Activated CD4-positive, alpha-beta T cell treated with anti-CD3 and anti-CD28 coated beads, Interleukin-2, amount 10 ng/mL, durations not matched to agents 24 days and 14 days (primary cell): ENCODE measurements around the gene TMEM163. TPM values are rescaled to one million over a fixed set of nuclear protein-coding genes. Genes with fewer than 3 reads are reported as not detected.
"Not testable (repeated sequence)": the region's sequence is repeated elsewhere in the genome, so short reads cannot be mapped to it uniquely, and the experiment has no call there.

Experiments
- DNase-seq: peaks from one replicate; pipeline ENCODE4 v3.0.0; 2022
- H3K27ac Mint-ChIP-seq: one replicate; pipeline ENCODE4 v1.8.0; 2022; ENCODE audit warnings: mild to moderate bottlenecking, mixed read lengths
- H3K27me3 Mint-ChIP-seq: one replicate; pipeline ENCODE4 v1.8.0; 2022; ENCODE audit warnings: mixed read lengths
- H3K36me3 Mint-ChIP-seq: one replicate; pipeline ENCODE4 v1.8.0; 2022; ENCODE audit warnings: low read depth, mild to moderate bottlenecking, mixed read lengths
- H3K4me1 Mint-ChIP-seq: one replicate; pipeline ENCODE4 v1.8.0; 2021; ENCODE audit warnings: mixed read lengths
- H3K4me3 Mint-ChIP-seq: one replicate; pipeline ENCODE4 v1.8.0; 2022; ENCODE audit warnings: mild to moderate bottlenecking, moderate library complexity, mixed read lengths
- H3K9me3 Mint-ChIP-seq: one replicate; pipeline ENCODE4 v1.8.0; 2021; ENCODE audit warnings: mixed read lengths
- intact Hi-C: fragments of 100-400 bp; cut with micrococcal nuclease; formaldehyde crosslinking; loops from one replicate; pipeline ENCODE4 v1.15.1; 2023
- total RNA-seq: library from RNA; stranded (reverse); gene quantifications from 2 replicates; pipeline ENCODE4 v1.2.3, GENCODE V29; 2022

Gene TMEM163
- total RNA-seq, result 0.23 TPM in 1 of 2 replicates, not detected in the other

DNA sequence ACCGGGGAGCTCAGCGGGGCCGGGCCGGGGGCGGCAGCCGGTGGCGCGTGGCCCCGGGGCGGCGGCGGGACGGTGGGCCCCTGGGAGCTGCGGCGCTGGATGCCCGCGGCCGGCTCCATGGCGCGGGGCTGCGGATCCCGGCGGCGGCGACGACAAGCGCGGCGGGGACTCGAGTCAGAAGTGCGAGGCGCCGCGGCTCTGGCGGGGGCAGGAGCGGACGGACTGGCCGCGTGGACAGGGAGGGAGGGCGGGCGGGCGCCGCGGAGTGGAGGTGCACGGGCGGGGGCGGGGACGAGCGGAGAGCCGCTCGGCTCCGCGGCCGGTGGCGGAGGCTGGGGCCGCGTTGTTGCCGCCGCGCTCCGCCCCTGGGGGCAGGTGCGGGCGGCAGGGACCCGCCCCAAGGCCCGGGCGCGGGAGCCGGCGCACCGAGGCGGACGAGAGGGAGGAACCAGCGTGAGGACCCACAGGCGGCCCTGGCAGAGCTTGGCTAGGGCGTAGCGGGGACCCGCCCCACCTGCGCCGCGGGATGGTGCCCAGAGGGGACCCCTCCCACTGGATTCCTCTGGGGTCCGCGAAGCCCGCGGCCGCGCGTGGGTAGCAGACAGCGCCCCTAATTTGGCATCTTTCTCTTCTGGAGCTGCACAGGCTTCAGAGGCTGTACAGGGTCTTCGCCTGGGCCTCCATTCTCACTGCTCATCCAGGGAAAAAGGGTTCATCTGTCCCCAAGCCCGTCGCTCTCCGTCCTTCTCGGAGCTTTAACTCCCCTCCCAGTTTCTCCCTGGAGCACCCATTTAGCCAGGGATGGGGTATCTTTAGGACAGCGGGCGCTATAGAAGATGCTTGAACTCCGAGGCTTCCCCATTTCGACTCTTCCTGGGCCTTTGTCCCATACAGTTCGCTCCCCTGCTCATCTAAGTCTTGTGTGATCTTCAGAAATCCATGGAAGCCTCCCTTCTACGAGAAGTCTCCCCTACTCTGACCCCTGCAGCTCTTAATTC is at the start of gene TMEM163:
Gene TMEM163 (minus strand): TSS at position 184 of the 998 bp plus-strand sequence.
- no peaks in the 10 kb centered on the region for H3K36me3 Mint-ChIP-seq
- H3K4me3 Mint-ChIP-seq, result peak within 1 kb of the TSS; percentile 71
- no peaks in the 10 kb centered on the region for H3K9me3 Mint-ChIP-seq
- intact Hi-C loops, result loop anchor here (2.0 to 5.0 kb wide), 2 partner anchors 37 to 200 kb away; partner anchors contain the start of gene CCNT2
- peaks cover 75% of the 10 kb centered on the region for H3K27me3 Mint-ChIP-seq
- DNase-seq, result peak; percentile 76
- peaks cover 9% of the 10 kb centered on the region for H3K4me1 Mint-ChIP-seq
- H3K27ac Mint-ChIP-seq, result peak within 1 kb of the TSS; percentile 19

DNA sequence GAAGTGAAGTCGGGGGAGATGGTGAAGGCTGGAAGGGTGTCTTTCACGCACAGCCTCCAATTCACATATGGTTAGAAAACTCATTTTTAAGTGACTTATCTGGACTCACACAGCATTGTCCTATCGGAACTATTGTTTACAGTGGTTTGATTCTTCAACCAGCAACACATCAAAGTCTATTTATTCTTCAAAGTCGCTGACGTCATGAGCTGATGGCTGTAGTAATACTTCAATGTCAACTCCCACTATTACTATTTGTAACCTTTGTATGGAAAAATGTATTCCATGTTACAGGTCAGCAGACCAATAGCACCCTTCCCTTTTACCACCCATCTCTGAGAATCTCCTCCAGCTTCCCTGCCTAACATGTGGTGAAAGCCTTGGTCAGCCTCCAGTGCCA is 47.8 kb upstream of the TMEM163 start:
- Mint-ChIP-seq H3K4me1 (no peaks in the 10 kb centered on the region), H3K4me3 (no peak overlapping the region), H3K9me3 (peaks cover 3% of the 10 kb centered on the region), H3K27ac (no peak overlapping the region), H3K27me3 (peaks cover 6% of the 10 kb centered on the region), H3K36me3 (no peaks in the 10 kb centered on the region)
- no peak for DNase-seq
- intact Hi-C loops, result no loop called here

DNA sequence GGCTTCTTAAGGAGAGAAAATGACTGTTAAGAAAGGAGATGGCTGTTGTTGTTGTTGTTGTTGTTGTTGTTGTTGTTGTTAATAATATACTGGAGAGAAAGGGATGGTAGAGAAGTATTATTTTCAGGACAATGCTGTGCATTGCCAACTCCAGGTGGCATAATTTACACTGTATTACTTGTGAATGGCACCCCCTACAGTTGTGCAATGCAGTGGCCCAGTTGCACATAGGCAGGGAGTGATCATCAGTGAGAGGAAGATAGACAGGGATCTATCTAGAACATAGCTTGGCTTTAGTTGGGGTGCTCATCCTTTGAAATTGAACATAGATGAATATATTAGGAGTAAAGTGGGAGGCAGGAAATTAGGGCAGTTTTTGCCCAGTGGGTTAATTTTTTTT is 47.2 kb upstream of the TMEM163 start:
- no peak overlapping the region for H3K4me3 Mint-ChIP-seq
- H3K27me3 Mint-ChIP-seq, result peaks cover 6% of the 10 kb centered on the region
- H3K9me3 Mint-ChIP-seq, result peaks cover 3% of the 10 kb centered on the region
- no peaks in the 10 kb centered on the region for H3K36me3 Mint-ChIP-seq
- H3K27ac Mint-ChIP-seq, result no peak overlapping the region
- intact Hi-C loops, result no loop called here
- DNase-seq, result no peak
- no peaks in the 10 kb centered on the region for H3K4me1 Mint-ChIP-seq

DNA sequence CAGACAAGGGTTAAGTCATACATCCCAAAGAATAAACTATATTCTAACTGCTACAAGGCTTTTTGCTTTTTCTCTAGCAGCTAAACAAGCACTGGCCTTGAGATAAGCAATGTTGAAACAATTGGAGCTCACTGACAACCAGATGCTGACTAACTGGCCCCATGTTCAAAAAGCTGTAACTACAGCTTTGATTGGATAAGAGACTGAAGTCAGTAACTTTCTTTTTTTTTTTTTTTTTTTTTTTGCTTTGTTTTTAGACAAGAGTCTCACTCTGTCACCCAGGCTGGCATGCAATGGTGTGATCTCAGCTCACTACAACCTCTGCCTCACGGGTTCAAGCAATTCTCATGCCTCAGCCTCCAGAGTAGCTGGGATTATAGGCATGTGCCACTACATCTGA is 45.4 kb upstream of the TMEM163 start:
- Mint-ChIP-seq H3K9me3 (no peaks in the 10 kb centered on the region), H3K4me3 (no peak overlapping the region), H3K4me1 (no peaks in the 10 kb centered on the region), H3K27me3 (peaks cover 6% of the 10 kb centered on the region), H3K36me3 (no peaks in the 10 kb centered on the region), H3K27ac (no peak overlapping the region)
- no peak for DNase-seq
- intact Hi-C loops, result no loop called here

DNA sequence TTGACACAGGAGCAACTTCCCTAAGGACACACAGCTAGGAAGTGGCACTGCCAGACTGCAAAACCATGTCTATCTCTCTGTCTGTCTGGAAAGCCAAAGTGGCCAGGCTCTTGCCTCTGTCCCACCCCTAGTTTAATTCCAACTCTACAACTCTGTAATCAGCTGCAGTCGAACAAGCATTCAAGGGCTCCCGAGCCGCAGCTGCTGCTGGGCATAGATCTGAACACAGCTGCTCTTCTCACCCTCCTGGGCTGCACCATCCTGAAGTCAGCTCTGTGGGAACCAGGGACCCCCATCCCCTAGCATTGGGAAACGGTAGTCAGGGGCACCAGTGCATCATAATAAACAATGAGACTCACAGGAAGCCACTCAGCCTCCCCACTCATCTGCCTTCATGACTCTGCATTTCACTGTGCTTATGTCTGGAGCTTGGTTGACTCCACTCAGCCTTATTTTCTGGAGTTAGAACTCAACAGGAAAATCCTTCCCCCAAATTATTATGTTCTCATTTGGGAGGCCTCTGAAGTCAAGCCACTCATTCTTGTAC is 44.4 kb upstream of the TMEM163 start:
- no peaks in the 10 kb centered on the region for H3K36me3 Mint-ChIP-seq
- no peaks in the 10 kb centered on the region for H3K4me1 Mint-ChIP-seq
- no peak overlapping the region for H3K27ac Mint-ChIP-seq

DNA sequence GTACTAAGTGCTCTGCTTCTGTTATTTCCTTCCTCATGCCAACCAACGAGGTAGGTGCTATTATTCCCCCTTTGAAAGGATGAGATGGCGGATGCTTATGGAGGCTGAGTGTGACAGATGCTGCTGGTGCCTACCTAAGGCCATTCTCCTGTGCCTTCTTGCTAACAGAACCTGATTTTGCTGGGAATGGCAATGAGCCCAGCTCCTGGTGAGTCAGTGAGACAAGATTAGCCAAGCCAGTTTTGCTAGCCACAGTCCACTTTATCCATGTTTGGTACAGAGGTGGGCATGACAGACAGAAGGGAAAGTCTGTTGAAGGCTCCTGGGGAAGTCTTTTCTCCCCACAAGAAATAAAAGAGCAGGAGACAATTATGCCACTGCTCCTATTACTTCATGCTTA is 43.7 kb upstream of the TMEM163 start:
- no peak overlapping the region for H3K4me3 Mint-ChIP-seq
- no peak overlapping the region for H3K27ac Mint-ChIP-seq
- peaks cover 13% of the 10 kb centered on the region for H3K27me3 Mint-ChIP-seq
- intact Hi-C loops, result no loop called here
- no peaks in the 10 kb centered on the region for H3K36me3 Mint-ChIP-seq
- H3K4me1 Mint-ChIP-seq, result no peaks in the 10 kb centered on the region
- no peak for DNase-seq
- no peaks in the 10 kb centered on the region for H3K9me3 Mint-ChIP-seq

More for the DNA sequence above, 44.4 kb upstream of the TMEM163 start:
- Mint-ChIP-seq H3K4me3 (no peak overlapping the region), H3K9me3 (no peaks in the 10 kb centered on the region), H3K27me3 (peaks cover 8% of the 10 kb centered on the region)
- DNase-seq, result no peak
- intact Hi-C loops, result no loop called here

DNA sequence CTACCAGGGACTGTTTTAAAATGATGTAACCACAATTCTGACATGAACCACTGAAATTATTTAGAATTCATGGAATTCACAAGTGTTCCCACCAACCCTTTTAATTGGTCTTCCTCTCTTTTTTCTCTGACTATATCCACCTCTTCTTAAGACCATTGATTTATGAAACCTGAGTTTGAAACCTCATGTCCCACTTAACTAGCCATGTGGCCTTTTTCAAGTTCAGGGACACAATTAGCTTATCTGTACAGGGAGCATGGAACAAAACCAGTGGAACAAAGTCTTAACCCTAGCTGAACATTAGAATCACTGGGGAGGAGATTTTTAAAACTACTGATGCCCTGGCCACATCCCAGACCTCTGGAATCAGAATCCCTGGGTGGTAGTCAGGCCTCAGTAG is 41.6 kb upstream of the TMEM163 start:
- Mint-ChIP-seq H3K36me3 (no peaks in the 10 kb centered on the region), H3K4me3 (no peak overlapping the region), H3K9me3 (no peaks in the 10 kb centered on the region), H3K4me1 (no peaks in the 10 kb centered on the region), H3K27ac (no peak overlapping the region), H3K27me3 (peaks cover 12% of the 10 kb centered on the region)
- DNase-seq, result no peak
- intact Hi-C loops, result no loop called here

DNA sequence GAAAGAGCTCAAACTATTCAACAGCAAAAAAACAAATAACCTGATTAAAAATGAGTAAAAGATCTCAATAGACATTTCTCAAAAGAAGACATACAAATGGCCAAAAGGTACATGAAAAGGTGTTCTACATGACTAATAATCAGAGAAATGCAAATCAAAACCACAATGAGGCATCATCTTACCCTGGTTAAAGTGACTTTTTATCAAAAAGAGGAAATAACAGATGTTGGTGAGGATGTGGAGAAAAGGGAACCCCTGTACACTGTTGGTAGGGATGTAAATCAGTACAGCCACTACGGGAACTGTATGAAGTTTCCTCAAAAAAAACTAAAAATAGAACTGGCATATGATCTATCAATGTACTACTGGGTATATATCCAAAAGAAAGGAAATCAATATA is 39.8 kb upstream of the TMEM163 start:
- Mint-ChIP-seq H3K9me3 (no peaks in the 10 kb centered on the region), H3K4me3 (no peak overlapping the region), H3K27ac (no peak overlapping the region), H3K4me1 (no peaks in the 10 kb centered on the region), H3K27me3 (peaks cover 16% of the 10 kb centered on the region), H3K36me3 (no peaks in the 10 kb centered on the region)
- intact Hi-C loops, result no loop called here
- no peak for DNase-seq

DNA sequence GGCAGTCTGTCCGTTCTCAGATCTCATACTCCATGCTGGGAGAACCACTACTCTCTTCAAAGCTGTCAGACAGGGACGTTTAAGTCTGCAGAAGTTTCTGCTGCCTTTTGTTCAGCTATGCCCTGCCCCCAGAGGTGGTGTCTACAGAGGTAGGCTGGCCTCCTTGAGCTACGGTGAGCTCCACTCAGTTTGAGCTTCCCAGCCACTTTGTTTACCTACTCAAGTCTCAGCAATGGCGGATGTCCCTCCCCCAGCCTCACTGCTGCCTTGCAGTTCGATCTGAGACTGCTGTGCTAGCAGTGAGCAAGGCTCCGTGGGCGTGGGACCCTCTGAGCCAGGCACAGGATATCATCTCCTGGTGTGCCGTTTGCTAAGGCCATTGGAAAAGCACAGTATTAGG is 33.2 kb upstream of the TMEM163 start:
- H3K27me3 Mint-ChIP-seq, result peaks cover 25% of the 10 kb centered on the region
- DNase-seq, H3K27ac Mint-ChIP-seq, intact Hi-C loops, H3K9me3 Mint-ChIP-seq, H3K4me1 Mint-ChIP-seq, H3K36me3 Mint-ChIP-seq, H3K4me3 Mint-ChIP-seq: not testable (repeated sequence)

DNA sequence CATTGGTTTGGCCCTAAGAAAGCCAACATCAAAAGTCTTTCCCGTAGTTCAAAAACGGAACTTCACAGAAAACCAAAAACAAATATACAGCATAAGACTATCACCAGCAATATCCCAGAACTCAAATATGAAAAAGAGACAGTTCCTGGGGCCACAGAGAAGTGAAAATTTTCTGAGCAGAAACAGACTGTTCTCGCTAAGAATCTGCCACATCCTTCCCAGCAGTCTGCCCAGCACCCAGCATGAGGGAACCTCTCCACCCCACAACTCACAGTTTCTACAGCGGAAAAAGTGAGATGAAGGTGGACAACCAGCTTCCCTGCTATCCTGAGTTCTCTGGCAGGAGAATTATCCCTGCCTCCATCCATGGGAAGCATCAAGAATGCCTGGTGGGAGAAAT is 26.7 kb upstream of the TMEM163 start:
- H3K4me3 Mint-ChIP-seq, result no peak overlapping the region
- H3K36me3 Mint-ChIP-seq, result no peaks in the 10 kb centered on the region
- intact Hi-C loops, result no loop called here
- no peak for DNase-seq
- no peaks in the 10 kb centered on the region for H3K9me3 Mint-ChIP-seq
- H3K4me1 Mint-ChIP-seq, result peaks cover 3% of the 10 kb centered on the region
- H3K27me3 Mint-ChIP-seq, result peaks cover 26% of the 10 kb centered on the region
- no peak overlapping the region for H3K27ac Mint-ChIP-seq

DNA sequence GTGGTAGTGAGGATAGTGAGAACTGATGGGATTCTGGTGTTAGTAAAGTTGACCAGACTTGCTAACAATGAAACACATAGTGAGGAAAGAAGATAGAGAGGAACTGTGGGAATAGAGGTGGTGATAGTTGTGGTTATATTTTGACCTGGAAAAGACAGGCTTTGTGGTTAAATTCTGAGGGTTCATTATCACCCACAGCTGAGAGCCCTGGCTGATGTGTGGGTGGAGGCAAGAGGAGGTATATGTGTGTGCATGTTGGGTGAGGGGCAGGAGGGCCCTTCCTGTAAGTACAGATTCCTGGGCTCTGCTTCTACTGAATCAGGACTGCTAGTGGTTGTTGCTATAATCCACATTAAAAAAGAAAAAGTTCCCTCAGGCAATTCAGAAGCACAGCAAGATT is 26.2 kb upstream of the TMEM163 start:
- Mint-ChIP-seq H3K36me3 (no peaks in the 10 kb centered on the region), H3K4me3 (no peak overlapping the region), H3K27ac (no peak overlapping the region), H3K9me3 (no peaks in the 10 kb centered on the region), H3K27me3 (peaks cover 26% of the 10 kb centered on the region), H3K4me1 (peaks cover 3% of the 10 kb centered on the region)
- intact Hi-C loops, result no loop called here
- no peak for DNase-seq

DNA sequence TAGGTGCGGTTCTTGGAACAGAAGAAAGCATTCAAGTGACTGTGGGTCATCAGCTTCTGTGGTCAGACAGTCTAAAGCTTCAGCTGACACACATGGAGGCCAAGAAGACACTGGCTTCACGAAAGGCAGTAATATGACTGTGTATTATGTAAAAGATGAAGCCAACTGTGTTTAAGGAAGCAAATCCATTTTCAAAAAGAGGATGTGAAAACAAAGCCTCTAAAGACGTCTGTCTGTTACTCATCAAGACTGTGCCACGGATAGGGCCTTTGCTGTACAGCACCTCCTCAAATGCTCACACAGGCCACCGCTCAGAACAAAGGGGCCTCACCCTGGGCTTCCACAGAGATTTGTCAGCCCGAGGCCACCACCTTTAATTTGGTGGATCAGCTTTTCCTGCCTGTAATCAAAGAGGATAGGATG is 21.1 kb upstream of the TMEM163 start:
- H3K9me3 Mint-ChIP-seq, result peaks cover under 1% of the 10 kb centered on the region
- peaks cover 18% of the 10 kb centered on the region for H3K27me3 Mint-ChIP-seq
- DNase-seq, result no peak
- H3K4me1 Mint-ChIP-seq, result peaks cover 1% of the 10 kb centered on the region
- intact Hi-C loops, result no loop called here
- no peaks in the 10 kb centered on the region for H3K36me3 Mint-ChIP-seq
- no peak overlapping the region for H3K27ac Mint-ChIP-seq
- no peak overlapping the region for H3K4me3 Mint-ChIP-seq

DNA sequence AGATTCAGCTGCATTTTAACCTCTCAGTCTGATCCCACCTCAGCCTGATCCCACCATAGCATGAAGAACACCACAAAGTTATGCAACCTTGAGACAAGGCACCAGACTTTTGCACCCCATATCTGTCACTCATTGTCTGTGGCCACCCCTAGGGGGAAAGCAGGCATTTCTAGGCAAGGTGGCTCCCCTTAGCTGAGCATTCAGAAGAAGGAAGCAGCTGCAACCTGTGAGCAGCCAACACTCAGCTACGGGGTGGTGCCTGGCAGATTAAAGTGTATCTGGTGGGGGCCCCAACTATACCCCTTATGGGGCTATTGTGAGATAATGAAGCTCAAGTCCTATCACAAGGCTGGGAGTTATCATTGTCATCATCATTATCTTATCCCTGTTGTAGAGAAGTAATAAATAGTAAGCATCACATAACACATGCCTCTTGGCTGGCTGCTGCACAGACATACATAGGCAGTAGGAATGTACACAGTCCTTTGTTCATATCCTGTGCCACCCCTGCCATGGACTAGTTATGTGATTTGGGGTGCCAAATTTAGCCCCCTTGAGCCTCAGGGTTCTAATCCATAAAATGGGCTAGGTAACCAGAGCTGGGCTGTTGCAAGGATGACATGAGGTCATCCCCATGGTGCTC is 20.6 kb upstream of the TMEM163 start:
- intact Hi-C loops, result no loop called here

More for the DNA sequence above, 20.6 kb upstream of the TMEM163 start:
- Mint-ChIP-seq H3K27ac (no peak overlapping the region), H3K4me1 (no peaks in the 10 kb centered on the region), H3K9me3 (peaks cover 6% of the 10 kb centered on the region), H3K4me3 (no peak overlapping the region), H3K36me3 (no peaks in the 10 kb centered on the region), H3K27me3 (peaks cover 21% of the 10 kb centered on the region)
- no peak for DNase-seq
